Liver (tissue), 9 donors: ENCODE measurements around the gene CREBBP. TPM values are rescaled to one million over a fixed set of nuclear protein-coding genes. Genes with fewer than 3 reads are reported as not detected.

ENCODE experiments used
- DNase-seq: peaks from one replicate; pipeline ENCODE4 v3.0.0-alpha.2; 2017; ENCODE audit warnings: low spot score
- H3K27ac ChIP-seq, 2 donors: one replicate each; pipeline ENCODE4 v1.7.0; 2013; ENCODE audit warnings: inconsistent platforms in 2 of 2, low read length in 2 of 2, control low read depth in 1 of 2, low read depth in 1 of 2, mild to moderate bottlenecking in 1 of 2
- H3K27me3 ChIP-seq, 4 donors: one replicate each; pipeline versions ENCODE4 v1.6.1 to v1.7.0; 2013; ENCODE audit warnings: low read length in 3 of 4, inconsistent platforms in 1 of 4, mild to moderate bottlenecking in 1 of 4, moderate library complexity in 1 of 4; ENCODE audit not compliant: control insufficient read depth in 4 of 4, insufficient read depth in 4 of 4
- H3K36me3 ChIP-seq, 4 donors: one replicate each; pipeline versions ENCODE4 v1.6.1 to v1.7.0; 2013; ENCODE audit warnings: low read length in 3 of 4, mild to moderate bottlenecking in 3 of 4, low read depth in 1 of 4, moderate library complexity in 1 of 4; ENCODE audit not compliant: control insufficient read depth in 4 of 4, insufficient read depth in 3 of 4
- H3K4me1 ChIP-seq, 4 donors: one replicate each; pipeline versions ENCODE4 v1.6.1 to v1.7.0; 2013; ENCODE audit warnings: low read length in 3 of 4, mild to moderate bottlenecking in 3 of 4, moderate library complexity in 1 of 4; ENCODE audit not compliant: control insufficient read depth in 4 of 4, insufficient read depth in 4 of 4
- H3K4me3 ChIP-seq, 3 donors: one replicate each; pipeline versions ENCODE4 v1.6.1 to v1.7.0; 2013; ENCODE audit warnings: low read length in 3 of 3, control low read depth in 1 of 3, low read depth in 1 of 3, mild to moderate bottlenecking in 1 of 3
- H3K9ac ChIP-seq, 2 donors: one replicate each; pipeline ENCODE4 v1.7.0; 2013; ENCODE audit warnings: low read length in 2 of 2, mild to moderate bottlenecking in 2 of 2, moderate library complexity in 2 of 2, control low read depth in 1 of 2, low read depth in 1 of 2
- H3K9me3 ChIP-seq, 4 donors: one replicate each; pipeline versions ENCODE4 v1.6.1 to v1.7.0; 2013; ENCODE audit warnings: low read length in 3 of 4; ENCODE audit not compliant: control insufficient read depth in 4 of 4
- CTCF ChIP-seq: fragments of 150-350 bp; IDR thresholded peaks from 2 replicates; pipeline ENCODE4 v1.5.1; 2017; ENCODE audit warnings: improper control_type of control experiment, low read depth, low read length; ENCODE audit not compliant: missing input control
- EGR1 ChIP-seq, 2 donors: IDR thresholded peaks; 2 replicates each; pipeline ENCODE4 v1.6.1; 2016 to 2018; ENCODE audit warnings: antibody characterized with exemption in 2 of 2, low read depth in 2 of 2
- FOXA1 ChIP-seq: IDR thresholded peaks from 2 replicates; pipeline ENCODE4 v1.6.1; 2016; ENCODE audit warnings: antibody characterized with exemption
- FOXA2 ChIP-seq: IDR thresholded peaks from 2 replicates; pipeline ENCODE4 v1.6.1; 2016; ENCODE audit warnings: antibody characterized with exemption
- GABPA ChIP-seq, 2 donors: IDR thresholded peaks in 1 of 2; conservative IDR thresholded peaks in 1 of 2; 2 replicates each; pipeline ENCODE4 v1.6.1; 2016; ENCODE audit warnings: antibody characterized with exemption in 2 of 2, mild to moderate bottlenecking in 1 of 2, moderate library complexity in 1 of 2
- HNF4A ChIP-seq, 2 donors: conservative IDR thresholded peaks; 2 replicates each; pipeline ENCODE4 v1.6.1; 2016; ENCODE audit warnings: antibody characterized with exemption in 2 of 2, mild to moderate bottlenecking in 2 of 2
- HNF4G ChIP-seq: IDR thresholded peaks from 2 replicates; pipeline ENCODE4 v1.6.1; 2016; ENCODE audit warnings: antibody characterized with exemption
- JUND ChIP-seq, 2 donors: IDR thresholded peaks; 2 replicates each; pipeline ENCODE4 v1.6.1; 2016; ENCODE audit warnings: antibody characterized with exemption in 2 of 2
- MAX ChIP-seq: IDR thresholded peaks from 2 replicates; pipeline ENCODE4 v1.6.1; 2016; ENCODE audit warnings: antibody characterized with exemption
- RAD21 ChIP-seq, 2 donors: IDR thresholded peaks; 2 replicates each; pipeline ENCODE4 v1.6.1; 2016; ENCODE audit warnings: antibody characterized with exemption in 2 of 2, mild to moderate bottlenecking in 2 of 2
- REST ChIP-seq: IDR thresholded peaks from 2 replicates; pipeline ENCODE4 v1.6.1; 2016; ENCODE audit warnings: antibody characterized with exemption, mild to moderate bottlenecking
- RXRA ChIP-seq, 2 donors: IDR thresholded peaks; 2 replicates each; pipeline ENCODE4 v1.6.1; 2017 to 2018; ENCODE audit warnings: antibody characterized with exemption in 2 of 2, mild to moderate bottlenecking in 1 of 2
- SP1 ChIP-seq: IDR thresholded peaks from 2 replicates; pipeline ENCODE4 v1.6.1; 2018; ENCODE audit warnings: antibody characterized with exemption, mild to moderate bottlenecking
- WGBS: extraction: QIAGEN DNeasy Blood & Tissue Kit; methylation state at CpG from one replicate; pipeline ENCODE4 v1.1.7; 2013; 5-methylcytosine and 5-hydroxymethylcytosine counted together
- polyA plus RNA-seq, 2 donors: library from polyadenylated mRNA; stranded (reverse) in 1 of 2; unstranded in 1 of 2; fragments of 200-250 nt in 1 of 2; fragments of >200 nt in 1 of 2; fragmentation: Nextera tagmentation in 1 of 2; extraction: Ambion mirVana in 1 of 2; gene quantifications; one replicate each; pipeline versions ENCODE4 v1.2.1 to v1.2.3, GENCODE V29; 2013 to 2015
- total RNA-seq, 2 donors: library from RNA; depleted of rRNA; stranded (reverse); fragments of >200 nt; gene quantifications; one replicate each; pipeline ENCODE4 v1.2.3, GENCODE V29; 2014
- TF ChIP-seq, protein P1 (sequence below): IDR thresholded peaks from 2 replicates; pipeline ENCODE4 v1.6.1; 2016; ENCODE audit warnings: antibody characterized with exemption
- donor health status: healthy.
- donor health status: healthy.
- donor health status: healthy.
- donor health status: healthy.
- donor health status: healthy.

The CREBBP gene
- total and polyA plus RNA-seq, 4 donors = 7.0 to 25.8 (median 19.5) TPM

DNA sequence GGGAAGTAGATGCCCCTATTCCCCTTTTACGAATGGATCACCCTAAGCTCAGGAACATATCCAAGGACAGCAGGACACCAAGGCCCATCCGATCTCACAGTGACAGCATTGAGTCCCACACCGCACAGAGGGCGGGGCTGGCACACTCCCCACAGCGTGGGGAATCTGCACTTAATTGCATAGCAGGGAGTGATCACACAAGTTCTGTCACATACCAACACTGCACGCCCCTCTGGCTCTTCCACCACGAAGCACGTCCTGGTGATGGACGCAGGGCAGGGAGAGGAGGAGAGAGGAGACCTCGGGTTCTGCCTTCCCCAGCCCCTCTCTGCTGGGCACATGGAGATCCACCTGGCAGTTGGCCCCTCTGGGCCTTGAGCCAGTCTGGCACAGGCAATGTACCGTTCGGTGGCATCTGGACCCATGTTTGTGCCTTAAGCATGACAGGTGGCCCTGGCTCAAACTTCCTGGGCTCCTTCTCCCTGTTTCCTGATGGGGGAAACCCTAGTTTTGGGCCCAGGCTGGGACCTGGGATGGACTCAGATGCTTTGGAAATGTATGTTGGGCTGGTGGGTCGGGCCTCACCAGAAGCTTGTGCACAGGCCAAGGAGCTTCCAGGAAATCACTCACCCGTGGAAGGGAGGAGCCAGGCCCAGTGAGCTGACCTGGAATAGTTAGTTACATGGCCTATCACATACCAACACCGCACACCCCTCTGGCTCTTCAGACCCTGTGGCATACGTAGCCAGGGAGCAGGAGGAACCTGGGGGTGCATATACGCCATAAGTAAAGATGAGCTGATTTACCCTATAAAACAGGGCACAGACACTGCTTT lies 35.1 kb upstream of the CREBBP start:
- no peak for DNase-seq
- Histone ChIP-seq H3K36me3 (no peaks in the 10 kb centered on the region), H3K9ac (no peak overlapping the region), H3K4me3 (no peak overlapping the region), H3K9me3 (peaks cover 0 to 8% (median 0%) of the 10 kb centered on the region in 4 donors), H3K27ac (no peak overlapping the region), H3K4me1 (no peaks in the 10 kb centered on the region), H3K27me3 (no peaks in the 10 kb centered on the region)
- no peak for TF ChIP-seq HNF4A (conservative IDR thresholded peaks at IDR 0.05)
- TF ChIP-seq, protein P1, sequence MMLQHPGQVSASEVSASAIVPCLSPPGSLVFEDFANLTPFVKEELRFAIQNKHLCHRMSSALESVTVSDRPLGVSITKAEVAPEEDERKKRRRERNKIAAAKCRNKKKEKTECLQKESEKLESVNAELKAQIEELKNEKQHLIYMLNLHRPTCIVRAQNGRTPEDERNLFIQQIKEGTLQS = no peak
- no peak for TF ChIP-seq FOXA2
- TF ChIP-seq EGR1 (IDR thresholded peaks at IDR 0.05; ENCODE audit: low read depth in 2 of 2) = no peak
- no peak for TF ChIP-seq FOXA1
- no peak for TF ChIP-seq JUND (IDR thresholded peaks at IDR 0.05)
- no peak for TF ChIP-seq HNF4G
- 87% methylated on average over 17 of the region's 17 CpGs for WGBS

- Histone ChIP-seq H3K27me3 (no peaks in the 10 kb centered on the region), H3K4me3 (no peak overlapping the region), H3K4me1 (no peaks in the 10 kb centered on the region), H3K27ac (no peak overlapping the region), H3K36me3 (no peaks in the 10 kb centered on the region), H3K9me3 (no peaks in the 10 kb centered on the region), H3K9ac (no peak overlapping the region)
- no peak for DNase-seq
- WGBS = 81% methylated on average over 6 of the region's 6 CpGs
- no peak for TF ChIP-seq REST
- TF ChIP-seq HNF4A (conservative IDR thresholded peaks at IDR 0.05) = no peak
- TF ChIP-seq GABPA (IDR thresholded peaks at IDR 0.05 in 1 of 2, conservative IDR thresholded peaks at IDR 0.05 in 1 of 2) = no peak
- no peak for TF ChIP-seq EGR1 (IDR thresholded peaks at IDR 0.05; ENCODE audit: low read depth in 2 of 2)
- no peak for TF ChIP-seq RXRA (IDR thresholded peaks at IDR 0.05)
- TF ChIP-seq FOXA2 = no peak
- TF ChIP-seq SP1 = no peak
- TF ChIP-seq HNF4G = no peak
- no peak for TF ChIP-seq RAD21 (IDR thresholded peaks at IDR 0.05)
- TF ChIP-seq, protein P1 = no peak
Measured at GRCh38 chr16:3912897-3913296, 32.4 kb upstream of the CREBBP start.

- H3K27me3 ChIP-seq = no peaks in the 10 kb centered on the region
- H3K27ac ChIP-seq = no peak overlapping the region
- no peaks in the 10 kb centered on the region for H3K36me3 ChIP-seq
- no peak overlapping the region for H3K4me3 ChIP-seq
- H3K9ac ChIP-seq = no peak overlapping the region
- WGBS = 91% methylated on average over 12 of the region's 12 CpGs
- H3K9me3 ChIP-seq = no peaks in the 10 kb centered on the region
- no peaks in the 10 kb centered on the region for H3K4me1 ChIP-seq
- no peak for DNase-seq
- TF ChIP-seq EGR1 (IDR thresholded peaks at IDR 0.05; ENCODE audit: low read depth in 2 of 2) (no peak), JUND (IDR thresholded peaks at IDR 0.05) (no peak), MAX (no peak), RAD21 (IDR thresholded peaks at IDR 0.05) (no peak), FOXA2 (no peak), GABPA (IDR thresholded peaks at IDR 0.05 in 1 of 2, conservative IDR thresholded peaks at IDR 0.05 in 1 of 2) (no peak), FOXA1 (no peak), RXRA (IDR thresholded peaks at IDR 0.05) (no peak), HNF4A (conservative IDR thresholded peaks at IDR 0.05) (no peak), CTCF (no peak), SP1 (no peak), REST (no peak)
- TF ChIP-seq, protein P1 = no peak
Measured at GRCh38 chr16:3912373-3912772, 31.9 kb upstream of the CREBBP start.
